Mesodermal cell (in vitro differentiated cells): ENCODE results near the gene COL21A1.

Experiments
- H3K27ac ChIP-seq: 2 replicates; pipeline ENCODE4 v1.7.0; 2013; ENCODE audit warnings: mild to moderate bottlenecking, low read depth, low read length, moderate library complexity; ENCODE audit not compliant: severe bottlenecking
- H3K36me3 ChIP-seq: 2 replicates; pipeline ENCODE4 v1.7.1; 2013; ENCODE audit warnings: mild to moderate bottlenecking, low read length, moderate library complexity; ENCODE audit not compliant: control insufficient read depth, insufficient read depth
- H3K4me1 ChIP-seq: one replicate; pipeline ENCODE4 v1.7.1; 2013; ENCODE audit warnings: mild to moderate bottlenecking, low read length; ENCODE audit not compliant: insufficient read depth, control insufficient read depth, poor library complexity, severe bottlenecking
- H3K4me3 ChIP-seq: 2 replicates; pipeline ENCODE4 v1.7.0; 2013; ENCODE audit warnings: low read length, control low read depth, mild to moderate bottlenecking; ENCODE audit not compliant: insufficient read depth, poor library complexity, severe bottlenecking; ENCODE audit errors: extremely low read depth
- H3K9me3 ChIP-seq: 2 replicates; pipeline ENCODE4 v1.7.1; 2013; ENCODE audit warnings: mild to moderate bottlenecking, low read length, moderate library complexity; ENCODE audit not compliant: control insufficient read depth
- WGBS, 2 experiments: methylation state at CpG; one replicate each; pipeline ENCODE4 v1.1.5; 2013; ENCODE audit warnings: missing lambda C conversion rate in 2 of 2; ENCODE audit not compliant: insufficient coverage in 2 of 2; 5-methylcytosine and 5-hydroxymethylcytosine counted together

The COL21A1 gene

GRCh38 chr6:56187686-56188085 is 59.7 kb downstream of the COL21A1 start:
- no peak overlapping the region for H3K27ac ChIP-seq
- H3K36me3 ChIP-seq: no peaks in the 10 kb centered on the region
- H3K4me3 ChIP-seq: no peak overlapping the region
- H3K4me1 ChIP-seq: no peaks in the 10 kb centered on the region
- no peaks in the 10 kb centered on the region for H3K9me3 ChIP-seq

- Histone ChIP-seq H3K4me3 (no peak overlapping the region), H3K27ac (no peak overlapping the region), H3K4me1 (no peaks in the 10 kb centered on the region), H3K36me3 (no peaks in the 10 kb centered on the region), H3K9me3 (peaks cover 8% of the 10 kb centered on the region)
Measured at GRCh38 chr6:56176741-56177140, 70.6 kb downstream of the COL21A1 start.

GRCh38 chr6:56173228-56173627 is 74.2 kb downstream of the COL21A1 start:
- WGBS, 2 experiments: no CpG with 5 or more reads among the region's 1 CpG
- H3K9me3 ChIP-seq: peaks cover 8% of the 10 kb centered on the region

GRCh38 chr6:56172144-56172543 is 75.2 kb downstream of the COL21A1 start:
- WGBS, 2 experiments: no CpG with 5 or more reads among the region's 2 CpGs
- H3K4me3 ChIP-seq: no peak overlapping the region
- H3K9me3 ChIP-seq: peaks cover 8% of the 10 kb centered on the region
- no peak overlapping the region for H3K27ac ChIP-seq
- no peaks in the 10 kb centered on the region for H3K4me1 ChIP-seq
- no peaks in the 10 kb centered on the region for H3K36me3 ChIP-seq

More at GRCh38 chr6:56173228-56173627, 74.2 kb downstream of the COL21A1 start:
- Histone ChIP-seq H3K36me3 (no peaks in the 10 kb centered on the region), H3K27ac (no peak overlapping the region), H3K4me3 (no peak overlapping the region), H3K4me1 (no peaks in the 10 kb centered on the region)

GRCh38 chr6:56169366-56169765 is 78.0 kb downstream of the COL21A1 start:
- 91 to 92% methylated on average over 1 of the region's 1 CpG for WGBS, 2 experiments
- Histone ChIP-seq H3K9me3 (peaks cover 8% of the 10 kb centered on the region), H3K27ac (no peak overlapping the region), H3K4me3 (no peak overlapping the region), H3K4me1 (no peaks in the 10 kb centered on the region), H3K36me3 (no peaks in the 10 kb centered on the region)

- H3K4me3 ChIP-seq: no peak overlapping the region
- H3K9me3 ChIP-seq: peaks cover 8% of the 10 kb centered on the region
- H3K36me3 ChIP-seq: no peaks in the 10 kb centered on the region
- no peaks in the 10 kb centered on the region for H3K4me1 ChIP-seq
- no peak overlapping the region for H3K27ac ChIP-seq
- WGBS, 2 experiments: no CpG with 5 or more reads among the region's 1 CpG
Measured at GRCh38 chr6:56168596-56168995, 78.8 kb downstream of the COL21A1 start.

- H3K4me3 ChIP-seq: no peak overlapping the region
- 82 to 100% methylated on average over 1 of the region's 1 CpG for WGBS, 2 experiments
- no peaks in the 10 kb centered on the region for H3K36me3 ChIP-seq
- no peak overlapping the region for H3K27ac ChIP-seq
- no peaks in the 10 kb centered on the region for H3K9me3 ChIP-seq
- H3K4me1 ChIP-seq: no peaks in the 10 kb centered on the region
Measured at GRCh38 chr6:56162081-56162480, 85.3 kb downstream of the COL21A1 start.

GRCh38 chr6:56160489-56160888 is 86.9 kb downstream of the COL21A1 start:
- 69 to 70% methylated on average over 2 of the region's 2 CpGs for WGBS, 2 experiments
- no peaks in the 10 kb centered on the region for H3K9me3 ChIP-seq
- no peaks in the 10 kb centered on the region for H3K4me1 ChIP-seq
- H3K36me3 ChIP-seq: no peaks in the 10 kb centered on the region
- no peak overlapping the region for H3K4me3 ChIP-seq
- no peak overlapping the region for H3K27ac ChIP-seq

- Histone ChIP-seq H3K27ac (no peak overlapping the region), H3K9me3 (no peaks in the 10 kb centered on the region), H3K36me3 (no peaks in the 10 kb centered on the region), H3K4me1 (no peaks in the 10 kb centered on the region), H3K4me3 (no peak overlapping the region)
- whole genome bisulfite sequencing, 2 experiments: 90 to 93% methylated on average over 2 of the region's 2 CpGs
Measured at GRCh38 chr6:56158571-56158970, 88.8 kb downstream of the COL21A1 start.

GRCh38 chr6:56156643-56157042 is 90.7 kb downstream of the COL21A1 start:
- no peaks in the 10 kb centered on the region for H3K4me1 ChIP-seq
- H3K36me3 ChIP-seq: no peaks in the 10 kb centered on the region
- no peak overlapping the region for H3K27ac ChIP-seq
- no peaks in the 10 kb centered on the region for H3K9me3 ChIP-seq
- 86% methylated on average over 2 of the region's 2 CpGs for whole genome bisulfite sequencing, 2 experiments
- H3K4me3 ChIP-seq: no peak overlapping the region

GRCh38 chr6:56155634-56156141 is 91.7 kb downstream of the COL21A1 start:
- no peaks in the 10 kb centered on the region for H3K9me3 ChIP-seq
- no peak overlapping the region for H3K4me3 ChIP-seq
- no peaks in the 10 kb centered on the region for H3K36me3 ChIP-seq
- H3K27ac ChIP-seq: no peak overlapping the region
- no peaks in the 10 kb centered on the region for H3K4me1 ChIP-seq
- WGBS, 2 experiments: 100% methylated on average over 1 to 3 of the region's 4 CpGs

- H3K4me1 ChIP-seq: no peaks in the 10 kb centered on the region
Measured at GRCh38 chr6:56154076-56154475, 93.3 kb downstream of the COL21A1 start.

More at GRCh38 chr6:56154076-56154475, 93.3 kb downstream of the COL21A1 start:
- Histone ChIP-seq H3K36me3 (no peaks in the 10 kb centered on the region), H3K9me3 (no peaks in the 10 kb centered on the region), H3K27ac (no peak overlapping the region), H3K4me3 (no peak overlapping the region)
